A673 (cell line): ENCODE data around the gene HEPACAM2. TPM values are rescaled to one million over a fixed set of nuclear protein-coding genes. Genes with fewer than 3 reads are reported as not detected.

Source experiments
- BruUV-seq: library from RNA; stranded (reverse); fragments of 400-500 nt; replicated peaks from 2 replicates; lab custom pipeline; 2021; lab: Mats Ljungman, UMichigan
- CTCF ChIA-PET: fragments of 300-600 bp; sonication (Branson Sonifier 250); formaldehyde crosslinking; loops from one replicate; lab custom pipeline; 2022; ENCODE audit warnings: antibody characterized with exemption; lab: Charles Lee
- POLR2A ChIA-PET: fragments of 300-600 bp; sonication (Branson Sonifier 250); formaldehyde crosslinking; loops from one replicate; lab custom pipeline; 2022; ENCODE audit warnings: antibody characterized with exemption; ENCODE audit not compliant: low non-redundant PET; lab: Charles Lee
- DNase-seq: peaks from one replicate; pipeline ENCODE4 v3.0.0-alpha.2; 2015; ENCODE audit warnings: low spot score
- H3K27ac ChIP-seq: fragments of 200-600 bp; sonication (generic); 2 replicates; pipeline ENCODE4 v1.5.1; 2016; ENCODE audit warnings: mixed run types, low read depth, mild to moderate bottlenecking, mixed read lengths, antibody characterized with exemption, low read length; ENCODE audit not compliant: poor library complexity, severe bottlenecking
- H3K27me3 ChIP-seq: fragments of 200-600 bp; sonication (generic); replicated peaks from 2 replicates; pipeline ENCODE4 v1.6.1; 2017; ENCODE audit warnings: mixed run types, low read depth, mild to moderate bottlenecking, mixed read lengths, antibody characterized with exemption, low read length; ENCODE audit not compliant: insufficient read depth, poor library complexity
- H3K36me3 ChIP-seq: fragments of 200-600 bp; sonication (generic); 2 replicates; pipeline ENCODE4 v1.6.1; 2016; ENCODE audit warnings: mixed run types, mild to moderate bottlenecking, mixed read lengths, antibody characterized with exemption, low read length; ENCODE audit not compliant: insufficient read depth, poor library complexity, severe bottlenecking
- H3K4me1 ChIP-seq: fragments of 200-600 bp; sonication (generic); 2 replicates; pipeline ENCODE4 v1.6.1; 2017; ENCODE audit warnings: mixed run types, mild to moderate bottlenecking, mixed read lengths, antibody characterized with exemption, low read length; ENCODE audit not compliant: insufficient read depth, poor library complexity, severe bottlenecking
- H3K4me3 ChIP-seq: fragments of 200-600 bp; sonication (generic); 2 replicates; pipeline ENCODE4 v1.5.1; 2016; ENCODE audit warnings: low read depth, mixed run types, mild to moderate bottlenecking, mixed read lengths, low read length; ENCODE audit not compliant: poor library complexity, severe bottlenecking
- H3K9me3 ChIP-seq: fragments of 200-600 bp; sonication (generic); 2 replicates; pipeline ENCODE4 v1.6.1; 2016; ENCODE audit warnings: mixed run types, low read depth, mild to moderate bottlenecking, mixed read lengths, antibody characterized with exemption, low read length; ENCODE audit not compliant: poor library complexity, severe bottlenecking
- CTCF ChIP-seq: fragments of 300-800, 200-600 bp; sonication (generic); conservative IDR thresholded peaks from 2 replicates; pipeline ENCODE4 v1.5.1; 2017; ENCODE audit warnings: low read depth, mild to moderate bottlenecking, antibody characterized with exemption, low read length, moderate library complexity, mixed read lengths
- EZH2 ChIP-seq: fragments of 200-600 bp; sonication (generic); IDR thresholded peaks from 2 replicates; pipeline ENCODE4 v1.6.1; 2017; ENCODE audit warnings: borderline replicate concordance, low read depth, mild to moderate bottlenecking, mixed read lengths, antibody characterized with exemption, low read length; ENCODE audit not compliant: poor library complexity, severe bottlenecking
- intact Hi-C: fragments of 100-400 bp; cut with micrococcal nuclease; formaldehyde crosslinking; loops from one replicate; pipeline ENCODE4 v1.10.0; 2022; ENCODE audit not compliant: unreplicated experiment
- total RNA-seq: library from RNA; stranded (reverse); gene quantifications from 2 replicates; pipeline ENCODE4 v1.2.3, GENCODE V29; 2021

Gene HEPACAM2
- total RNA-seq, 1 experiment from 2014 or later = not detected

DNA sequence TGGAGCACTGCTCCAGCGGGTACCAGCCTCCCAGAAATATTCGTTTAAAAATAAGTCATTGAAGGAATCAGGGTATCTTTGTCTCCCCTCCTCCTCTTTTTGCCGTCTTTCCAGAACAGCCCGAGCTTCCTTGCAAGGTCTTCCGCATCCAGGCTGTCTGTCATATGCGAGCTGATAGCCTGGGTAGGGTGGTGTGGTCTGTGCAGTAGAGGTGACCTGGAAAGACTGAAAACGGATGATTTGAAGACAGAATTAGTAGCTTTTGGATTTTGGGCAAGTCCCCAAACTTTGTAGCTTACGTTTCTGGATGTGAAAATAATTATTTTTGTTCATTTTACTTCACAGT, 6.4 kb upstream of the HEPACAM2 start:
- Histone ChIP-seq H3K27me3 (no peaks in the 10 kb centered on the region), H3K36me3 (no peaks in the 10 kb centered on the region), H3K27ac (no peak overlapping the region), H3K4me1 (peaks cover 4% of the 10 kb centered on the region), H3K4me3 (peak overlapping the region; percentile 71), H3K9me3 (no peaks in the 10 kb centered on the region)
- BruUV-seq = TSS peak; percentile 70
- CTCF ChIA-PET = interaction anchor here (0.6 kb wide), 1 partner anchor 400 kb away, joined by 3 read pairs; no protein-coding TSS in a partner anchor
- intact Hi-C loops = loop anchor here (10.0 kb wide), 1 partner anchor 608 kb away; no protein-coding TSS in a partner anchor
- TF ChIP-seq CTCF (no peak), EZH2 (no peak)
- POLR2A ChIA-PET = interaction anchor here (0.6 to 0.7 kb wide), 2 partner anchors 73 to 387 kb away, joined by 3 to 5 read pairs; no protein-coding TSS in a partner anchor
- DNase-seq = peak; percentile 23

DNA sequence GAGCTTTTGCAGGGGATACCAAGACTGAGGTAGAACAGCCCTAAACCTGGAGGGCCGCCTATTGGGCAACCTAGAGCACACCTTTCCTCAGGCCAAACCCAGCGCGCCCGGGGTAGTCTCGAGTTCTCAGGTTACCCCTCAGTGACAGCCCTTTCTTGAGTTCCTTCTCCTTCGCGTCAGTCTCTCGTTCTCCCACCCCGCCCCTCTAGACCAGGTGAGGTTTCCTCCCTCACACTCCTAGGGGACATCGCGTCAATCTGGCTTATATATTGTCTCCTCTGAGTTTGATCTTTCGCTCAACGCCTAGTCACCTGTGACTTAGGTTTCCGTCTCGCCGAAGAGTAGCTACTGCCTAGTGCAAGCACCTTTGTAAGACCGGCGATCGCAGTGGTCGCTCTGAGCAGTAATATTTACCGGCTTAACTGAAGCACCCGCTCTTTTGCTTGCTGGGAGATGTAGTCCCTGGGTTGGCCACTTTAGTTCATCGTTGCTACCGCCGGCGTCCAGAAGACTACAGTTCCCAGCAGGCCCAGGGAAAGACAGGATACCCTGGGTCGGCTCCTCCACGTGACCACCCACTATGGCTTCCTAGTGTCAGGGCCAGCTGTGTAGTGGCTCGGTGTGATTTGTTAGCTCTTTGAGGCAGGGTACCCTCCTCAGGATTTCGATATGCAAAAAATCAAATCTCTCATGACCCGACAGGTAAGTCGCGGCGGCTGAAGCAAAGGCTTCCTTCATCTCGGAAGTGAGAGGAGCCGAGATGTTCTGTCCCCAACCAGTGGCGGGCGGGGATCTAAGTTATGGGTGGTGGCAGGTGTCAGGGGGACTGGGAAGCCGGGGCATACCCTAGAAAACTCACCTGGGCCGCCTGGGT, 5.8 kb upstream of the HEPACAM2 start, which contains the start of gene VPS50:
Gene VPS50 (plus strand): TSS at position 568 of the 874 bp plus-strand sequence. CDS start 102 bp downstream, at position 670.
- Histone ChIP-seq H3K4me1 (peaks cover 4% of the 10 kb centered on the region), H3K36me3 (no peaks in the 10 kb centered on the region), H3K9me3 (no peaks in the 10 kb centered on the region), H3K4me3 (peak within 1 kb of the TSS; percentile 71), H3K27me3 (no peaks in the 10 kb centered on the region), H3K27ac (no peak within 1 kb of the TSS)
- intact Hi-C loops = loop anchor here (10.0 kb wide), 1 partner anchor 607 kb away; no protein-coding TSS in a partner anchor
- ChIA-PET CTCF (no interaction called here), POLR2A (interaction anchor here (0.6 kb wide), 1 partner anchor 73 kb away, joined by 3 read pairs; no protein-coding TSS in a partner anchor)
- TSS peak; percentile 87 for BruUV-seq
- no peak for TF ChIP-seq CTCF
- TF ChIP-seq EZH2 = no peak
- DNase-seq = peak; percentile 98

DNA sequence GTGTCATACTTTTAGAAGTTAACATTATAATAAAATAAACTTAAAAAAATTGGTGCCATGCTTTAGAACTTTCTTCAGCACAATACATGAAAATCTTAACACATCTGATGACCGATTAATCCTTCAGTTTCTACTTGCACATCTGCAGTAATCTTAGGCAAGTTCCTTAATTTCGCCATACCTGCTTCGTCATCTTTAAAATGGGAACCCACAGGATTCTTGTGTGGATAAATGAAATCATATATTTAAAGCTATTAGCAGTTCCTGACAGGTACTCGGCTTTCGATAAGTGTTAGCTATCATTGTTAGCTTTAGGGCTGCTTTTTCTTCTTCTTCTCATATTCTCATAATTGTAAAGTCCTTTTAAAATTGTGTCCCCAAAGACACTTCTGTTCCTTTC, 5.0 kb upstream of the HEPACAM2 start:
- no peaks in the 10 kb centered on the region for H3K36me3 ChIP-seq
- ChIA-PET POLR2A (no interaction called here), CTCF (no interaction called here)
- H3K27me3 ChIP-seq = no peaks in the 10 kb centered on the region
- peaks cover 4% of the 10 kb centered on the region for H3K4me1 ChIP-seq
- no TSS peak for BruUV-seq
- intact Hi-C loops = loop anchor here (10.0 kb wide), 1 partner anchor 606 kb away; no protein-coding TSS in a partner anchor
- DNase-seq = no peak
- H3K4me3 ChIP-seq = peak overlapping the region; percentile 71
- TF ChIP-seq CTCF (no peak), EZH2 (no peak)
- no peak overlapping the region for H3K27ac ChIP-seq
- H3K9me3 ChIP-seq = no peaks in the 10 kb centered on the region
